Ishikawa (cell line): ENCODE measurements around the gene ILKAP.

Experiments
- CEBPB ChIP-seq: IDR thresholded peaks from 2 replicates; pipeline ENCODE4 v1.6.1; 2012
- CREB1 ChIP-seq: IDR thresholded peaks from 2 replicates; pipeline ENCODE4 v1.6.1; 2012; ENCODE audit warnings: low read depth
- REST ChIP-seq: IDR thresholded peaks from 2 replicates; pipeline ENCODE4 v1.6.1; 2012; ENCODE audit warnings: low read depth, mild to moderate bottlenecking
- TEAD4 ChIP-seq: IDR thresholded peaks from 2 replicates; pipeline ENCODE4 v1.6.1; 2012
- USF1 ChIP-seq: IDR thresholded peaks from 2 replicates; pipeline ENCODE4 v1.6.1; 2012

- TF ChIP-seq REST (no peak), TEAD4 (no peak), USF1 (no peak), CREB1 (no peak), CEBPB (no peak)
These were observed 27.8 kb upstream of the ILKAP start for GRCh38 chr2:238231251-238231793.
